PC-3 (cell line): ENCODE results near the gene MSI2. TPM values are rescaled to one million over a fixed set of nuclear protein-coding genes. Genes with fewer than 3 reads are reported as not detected.

ENCODE experiments used
- ATAC-seq: fragments of 200-7000 bp; cut with Tn5 transposase; 2 replicates; pipeline ENCODE4 v1.9.1; 2020; ENCODE audit warnings: mild to moderate bottlenecking, moderate library complexity
- BruUV-seq: library from RNA; stranded (reverse); fragments of 400-500 nt; replicated peaks from 2 replicates; lab custom pipeline; 2021; lab: Mats Ljungman, UMichigan
- CTCF ChIA-PET: fragments of 300-600 bp; sonication (Branson Sonifier 250); formaldehyde crosslinking; loops from one replicate; lab custom pipeline; 2022; ENCODE audit warnings: antibody characterized with exemption; lab: Charles Lee
- POLR2A ChIA-PET: fragments of 300-600 bp; sonication (Branson Sonifier 250); formaldehyde crosslinking; loops from one replicate; lab custom pipeline; 2022; ENCODE audit warnings: antibody characterized with exemption; ENCODE audit not compliant: unreplicated experiment; lab: Charles Lee
- DNase-seq: peaks from one replicate; pipeline ENCODE4 v3.0.0-alpha.2; 2015
- H2AFZ ChIP-seq: fragments of 300-600 bp; sonication (generic); 2 replicates; pipeline ENCODE4 v1.6.0; 2016; ENCODE audit warnings: antibody characterized with exemption, low read length
- H3F3A ChIP-seq: fragments of 300-600 bp; sonication (generic); one replicate; pipeline ENCODE4 v1.6.0; 2017; ENCODE audit warnings: antibody characterized with exemption, low read length, control low read depth, mild to moderate bottlenecking; ENCODE audit not compliant: unreplicated experiment
- H3K27ac ChIP-seq: fragments of 300-600 bp; sonication (generic); 2 replicates; pipeline ENCODE4 v1.5.1; 2016; ENCODE audit warnings: mild to moderate bottlenecking, low read length
- H3K27me3 ChIP-seq: fragments of 300-600 bp; sonication (generic); 2 replicates; pipeline ENCODE4 v1.6.1; 2016; ENCODE audit warnings: low read length, mixed read lengths
- H3K36me3 ChIP-seq: fragments of 300-600 bp; sonication (generic); 2 replicates; pipeline ENCODE4 v1.6.1; 2016; ENCODE audit warnings: low read depth, mixed run types, low read length, mixed read lengths
- H3K4me1 ChIP-seq: fragments of 300-600 bp; sonication (generic); 2 replicates; pipeline ENCODE4 v1.5.1; 2016; ENCODE audit warnings: low read length; ENCODE audit not compliant: insufficient read depth
- H3K4me2 ChIP-seq: fragments of 300-600 bp; sonication (generic); 2 replicates; pipeline ENCODE4 v1.6.0; 2016; ENCODE audit warnings: low read length
- H3K4me3 ChIP-seq: fragments of 300-600 bp; sonication (generic); 2 replicates; pipeline ENCODE4 v1.5.1; 2016; ENCODE audit warnings: mild to moderate bottlenecking, low read length, mixed read lengths
- H3K79me2 ChIP-seq: fragments of 300-600 bp; sonication (generic); 2 replicates; pipeline ENCODE4 v1.6.1; 2017; ENCODE audit warnings: low read length, mixed read lengths
- H3K9ac ChIP-seq: fragments of 300-600 bp; sonication (generic); 2 replicates; pipeline ENCODE4 v1.6.0; 2016; ENCODE audit warnings: mild to moderate bottlenecking, low read length
- H3K9me2 ChIP-seq: fragments of 300-600 bp; sonication (generic); replicated peaks from 2 replicates; pipeline ENCODE4 v1.6.1; 2016; ENCODE audit warnings: mixed run types, low read length, mixed read lengths
- H3K9me3 ChIP-seq: fragments of 300-600 bp; sonication (generic); 2 replicates; pipeline ENCODE4 v1.6.1; 2016; ENCODE audit warnings: low read length, mixed read lengths
- H4K20me1 ChIP-seq: fragments of 300-600 bp; sonication (generic); 2 replicates; pipeline ENCODE4 v1.6.1; 2016; ENCODE audit warnings: low read length, mixed read lengths
- EZH2 ChIP-seq: fragments of 300-600 bp; sonication (generic); IDR thresholded peaks from one replicate; pipeline ENCODE4 v1.6.1; 2017; ENCODE audit warnings: antibody characterized with exemption, mild to moderate bottlenecking, low read length; ENCODE audit not compliant: unreplicated experiment
- EZH2phosphoT487 ChIP-seq: fragments of 300-600 bp; sonication (generic); IDR thresholded peaks from 2 replicates; pipeline ENCODE4 v1.6.1; 2018; ENCODE audit warnings: mild to moderate bottlenecking, antibody characterized with exemption, low read length, borderline replicate concordance
- intact Hi-C: fragments of 100-400 bp; cut with micrococcal nuclease; formaldehyde crosslinking; loops from 2 replicates; pipeline ENCODE4 v1.9.0; 2023
- total RNA-seq: library from RNA; depleted of rRNA; stranded (reverse); fragments of >200 nt; gene quantifications from 2 replicates; pipeline ENCODE4 v1.2.3, GENCODE V29; 2014
- TF ChIP-seq, protein P1 (sequence below): fragments of 300-600 bp; sonication (generic); conservative IDR thresholded peaks from 2 replicates; pipeline ENCODE4 v1.5.1; 2017; ENCODE audit warnings: antibody characterized with exemption, low read depth, mild to moderate bottlenecking, low read length

Gene MSI2
- total RNA-seq, 1 experiment from 2014 or later, result 54.7 TPM

DNA sequence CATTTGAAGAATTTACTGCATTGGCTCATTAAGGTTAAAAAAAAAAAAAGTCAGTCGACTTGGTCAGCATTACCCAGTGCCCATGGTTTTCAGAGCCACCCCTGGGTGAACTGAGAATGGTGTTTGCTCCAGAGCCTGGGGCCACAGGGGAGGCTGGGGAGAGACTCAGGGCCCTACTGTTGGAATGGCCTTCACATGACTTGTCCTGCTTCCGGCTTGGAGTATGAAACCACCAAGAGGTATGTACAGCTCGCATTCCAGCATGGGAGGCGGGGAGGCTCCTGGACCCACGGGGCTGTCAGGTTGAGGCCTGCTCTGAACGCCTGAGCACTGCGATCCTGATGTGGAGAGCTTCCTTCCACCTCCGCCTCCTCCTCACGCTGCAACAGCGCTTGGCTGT lies 36.8 kb downstream of the MSI2 start:
- Histone ChIP-seq H3K9ac (no peak overlapping the region), H3K27ac (no peak overlapping the region)

DNA sequence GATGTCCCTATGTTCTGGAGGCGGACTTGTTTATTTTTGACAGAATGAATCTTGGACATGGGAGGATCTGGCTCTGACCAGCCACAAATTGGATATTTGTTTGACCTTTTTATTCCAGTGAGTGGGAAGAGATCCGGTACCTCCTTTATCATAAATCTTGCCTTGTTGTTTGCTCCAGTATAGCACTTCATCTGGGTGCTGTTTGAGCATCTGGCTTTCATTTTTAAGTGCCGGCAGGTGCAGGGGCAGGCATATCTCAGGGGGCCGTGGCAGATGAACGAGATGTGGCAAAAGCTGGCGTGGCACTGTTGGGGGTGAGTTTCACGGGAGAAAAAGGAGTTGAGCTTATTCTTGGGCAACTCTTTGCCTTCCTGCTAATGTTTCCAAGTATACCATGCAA lies 37.8 kb downstream of the MSI2 start:
- no peak for DNase-seq
- H3K9ac ChIP-seq, result no peak overlapping the region
- ChIA-PET CTCF (no interaction called here), POLR2A (no interaction called here)
- no peak for ATAC-seq
- H3K27ac ChIP-seq, result peak overlapping the region; percentile 88
- no TSS peak for BruUV-seq
- H3K4me3 ChIP-seq, result no peak overlapping the region
- H3K36me3 ChIP-seq, result peaks cover 16% of the 10 kb centered on the region
- 0 out of 2 replicates have a peak, but pooled peaks cover 7% of the 10 kb centered on the region for H3K9me3 ChIP-seq
- H3K4me1 ChIP-seq, result peaks cover 29% of the 10 kb centered on the region
- no peaks in the 10 kb centered on the region for H3K79me2 ChIP-seq
- TF ChIP-seq EZH2phosphoT487 (no peak), EZH2 (no peak)
- TF ChIP-seq, protein P1, sequence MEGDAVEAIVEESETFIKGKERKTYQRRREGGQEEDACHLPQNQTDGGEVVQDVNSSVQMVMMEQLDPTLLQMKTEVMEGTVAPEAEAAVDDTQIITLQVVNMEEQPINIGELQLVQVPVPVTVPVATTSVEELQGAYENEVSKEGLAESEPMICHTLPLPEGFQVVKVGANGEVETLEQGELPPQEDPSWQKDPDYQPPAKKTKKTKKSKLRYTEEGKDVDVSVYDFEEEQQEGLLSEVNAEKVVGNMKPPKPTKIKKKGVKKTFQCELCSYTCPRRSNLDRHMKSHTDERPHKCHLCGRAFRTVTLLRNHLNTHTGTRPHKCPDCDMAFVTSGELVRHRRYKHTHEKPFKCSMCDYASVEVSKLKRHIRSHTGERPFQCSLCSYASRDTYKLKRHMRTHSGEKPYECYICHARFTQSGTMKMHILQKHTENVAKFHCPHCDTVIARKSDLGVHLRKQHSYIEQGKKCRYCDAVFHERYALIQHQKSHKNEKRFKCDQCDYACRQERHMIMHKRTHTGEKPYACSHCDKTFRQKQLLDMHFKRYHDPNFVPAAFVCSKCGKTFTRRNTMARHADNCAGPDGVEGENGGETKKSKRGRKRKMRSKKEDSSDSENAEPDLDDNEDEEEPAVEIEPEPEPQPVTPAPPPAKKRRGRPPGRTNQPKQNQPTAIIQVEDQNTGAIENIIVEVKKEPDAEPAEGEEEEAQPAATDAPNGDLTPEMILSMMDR, result no peak
- H3F3A ChIP-seq, result no peaks in the 10 kb centered on the region
- no peaks in the 10 kb centered on the region for H3K9me2 ChIP-seq
- H2AFZ ChIP-seq, result no peak overlapping the region
- H4K20me1 ChIP-seq, result no peaks in the 10 kb centered on the region
- H3K4me2 ChIP-seq, result 0 out of 2 replicates have a peak overlapping the region, but pooled peaks have one; percentile 76
- H3K27me3 ChIP-seq, result no peaks in the 10 kb centered on the region
- intact Hi-C loops, result no loop called here

More for the DNA sequence above, 36.8 kb downstream of the MSI2 start:
- ATAC-seq (no peak), DNase-seq (no peak)
- intact Hi-C loops, result no loop called here
- Histone ChIP-seq H3K4me2 (no peak overlapping the region), H3K4me3 (no peak overlapping the region), H2AFZ (no peak overlapping the region), H3K9me3 (0 out of 2 replicates have a peak, but pooled peaks cover 5% of the 10 kb centered on the region), H3K9me2 (no peaks in the 10 kb centered on the region), H3K4me1 (peaks cover 29% of the 10 kb centered on the region), H4K20me1 (no peaks in the 10 kb centered on the region), H3F3A (no peaks in the 10 kb centered on the region), H3K27me3 (no peaks in the 10 kb centered on the region), H3K79me2 (no peaks in the 10 kb centered on the region), H3K36me3 (peaks cover 7% of the 10 kb centered on the region)
- CTCF ChIA-PET, result no interaction called here
- no TSS peak for BruUV-seq
- TF ChIP-seq EZH2phosphoT487, result no peak
- TF ChIP-seq EZH2, result no peak
- TF ChIP-seq, protein P1, result no peak
- POLR2A ChIA-PET, result no interaction called here

DNA sequence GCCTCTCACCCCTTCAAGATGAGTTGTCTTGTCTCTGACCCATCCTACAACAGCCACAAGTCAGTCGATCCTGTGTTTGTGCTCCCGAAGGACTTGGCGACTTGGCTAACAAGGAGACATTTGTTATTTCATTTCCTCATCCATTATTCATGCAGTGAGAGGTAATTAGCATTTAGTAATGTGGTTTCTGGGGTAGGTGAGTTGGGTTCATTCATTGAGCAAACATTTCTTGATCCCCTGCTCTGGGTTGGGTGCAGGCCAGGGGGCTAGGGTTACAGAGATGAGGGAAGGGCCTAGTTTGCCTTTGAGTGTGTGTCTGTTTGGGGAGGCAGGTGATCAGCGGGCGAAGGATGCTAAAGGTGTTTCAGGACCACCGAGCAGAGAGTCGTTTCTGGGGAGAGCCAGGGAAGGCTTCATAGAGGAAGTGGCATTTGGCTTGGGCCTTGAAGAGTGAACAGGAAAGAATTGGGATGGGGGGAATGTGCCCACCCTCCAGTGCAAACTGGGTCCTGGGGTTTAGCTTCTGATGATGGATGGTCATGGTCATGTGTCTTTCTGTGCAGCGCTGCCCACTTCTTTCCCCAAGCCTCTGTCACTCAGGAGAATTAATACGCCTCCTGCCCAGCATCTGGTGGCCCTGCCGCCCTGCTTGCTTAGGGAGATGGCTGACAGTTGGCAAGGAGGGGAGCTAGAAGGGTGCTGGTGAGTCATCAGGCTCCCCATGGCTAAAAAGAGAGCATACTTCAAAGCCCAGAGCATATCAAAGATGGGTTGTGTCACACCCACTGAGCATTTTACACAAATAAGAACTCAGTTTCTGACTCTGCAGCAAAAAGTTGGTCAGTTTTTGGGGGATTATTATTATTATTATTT lies 38.5 kb downstream of the MSI2 start:
- Histone ChIP-seq H3K9me3 (0 out of 2 replicates have a peak, but pooled peaks cover 7% of the 10 kb centered on the region), H3K27me3 (no peaks in the 10 kb centered on the region), H3K79me2 (no peaks in the 10 kb centered on the region), H3K4me1 (peaks cover 29% of the 10 kb centered on the region), H3K4me3 (peak overlapping the region; percentile 36; the same call in 1 of the 2 replicates), H3K9me2 (no peaks in the 10 kb centered on the region), H3K36me3 (peaks cover 18% of the 10 kb centered on the region), H3F3A (no peaks in the 10 kb centered on the region), H4K20me1 (no peaks in the 10 kb centered on the region), H3K9ac (peak overlapping the region; percentile 59), H3K27ac (peak overlapping the region; percentile 88), H2AFZ (no peak overlapping the region), H3K4me2 (peak overlapping the region; percentile 76)
- ATAC-seq (peak; percentile 71), DNase-seq (peak; percentile 44)
- ChIA-PET CTCF (no interaction called here), POLR2A (no interaction called here)
- intact Hi-C loops, result no loop called here
- BruUV-seq, result no TSS peak
- TF ChIP-seq EZH2 (no peak), EZH2phosphoT487 (no peak)
- TF ChIP-seq, protein P1, result no peak
